ENCODE results near the gene EDAR.

Gene EDAR

GRCh38 chr2:108924580-108925251 is 64.3 kb downstream of the EDAR start:
- DNase-seq (ENCODE audit: extremely low read depth, low read depth) = no peak
- TF ChIP-seq CTCF (IDR thresholded peaks at IDR 0.05; ENCODE audit: low read depth, low read length) = no peak

- TF ChIP-seq CTCF (IDR thresholded peaks at IDR 0.05; ENCODE audit: low read depth, low read length) = no peak
- DNase-seq (ENCODE audit: extremely low read depth, low read depth) = no peak
These were observed 65.1 kb downstream of the EDAR start for GRCh38 chr2:108923736-108924579.

DNA sequence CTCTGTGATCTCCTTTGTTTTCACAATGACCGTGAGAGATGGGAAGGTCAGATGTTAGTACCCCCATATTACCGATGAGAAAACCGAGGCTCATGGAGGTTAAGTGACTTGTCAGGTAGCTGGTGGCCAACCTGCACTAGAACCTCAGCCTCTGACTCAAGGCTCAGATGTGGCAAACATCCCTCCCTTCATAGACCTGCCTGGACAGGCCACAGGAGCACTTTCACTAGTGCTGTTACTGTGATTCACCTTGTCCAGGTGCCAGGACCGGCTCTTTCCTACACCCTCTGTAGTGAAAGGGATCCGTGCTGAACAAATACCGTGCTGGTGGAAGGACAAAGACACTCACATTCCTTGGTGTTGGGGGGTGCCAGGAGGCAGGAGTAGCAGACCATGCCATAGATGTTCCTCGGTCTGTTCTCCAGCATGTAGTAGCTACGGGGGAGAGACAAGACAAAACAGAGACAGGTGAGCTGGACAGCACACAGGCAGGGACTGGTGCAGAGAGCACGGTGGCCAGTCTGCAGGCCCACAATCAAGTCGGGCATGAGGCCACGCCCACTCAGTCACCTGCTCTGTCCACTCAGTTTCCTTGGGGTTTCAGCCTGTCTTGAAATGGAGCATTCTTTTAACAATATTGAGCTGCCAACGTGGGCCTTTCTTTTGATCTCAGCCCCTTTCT is 65.9 kb downstream of the EDAR start:
- no peak for DNase-seq (ENCODE audit: extremely low read depth, low read depth)
- no peak for TF ChIP-seq CTCF (IDR thresholded peaks at IDR 0.05; ENCODE audit: low read depth, low read length)

DNA sequence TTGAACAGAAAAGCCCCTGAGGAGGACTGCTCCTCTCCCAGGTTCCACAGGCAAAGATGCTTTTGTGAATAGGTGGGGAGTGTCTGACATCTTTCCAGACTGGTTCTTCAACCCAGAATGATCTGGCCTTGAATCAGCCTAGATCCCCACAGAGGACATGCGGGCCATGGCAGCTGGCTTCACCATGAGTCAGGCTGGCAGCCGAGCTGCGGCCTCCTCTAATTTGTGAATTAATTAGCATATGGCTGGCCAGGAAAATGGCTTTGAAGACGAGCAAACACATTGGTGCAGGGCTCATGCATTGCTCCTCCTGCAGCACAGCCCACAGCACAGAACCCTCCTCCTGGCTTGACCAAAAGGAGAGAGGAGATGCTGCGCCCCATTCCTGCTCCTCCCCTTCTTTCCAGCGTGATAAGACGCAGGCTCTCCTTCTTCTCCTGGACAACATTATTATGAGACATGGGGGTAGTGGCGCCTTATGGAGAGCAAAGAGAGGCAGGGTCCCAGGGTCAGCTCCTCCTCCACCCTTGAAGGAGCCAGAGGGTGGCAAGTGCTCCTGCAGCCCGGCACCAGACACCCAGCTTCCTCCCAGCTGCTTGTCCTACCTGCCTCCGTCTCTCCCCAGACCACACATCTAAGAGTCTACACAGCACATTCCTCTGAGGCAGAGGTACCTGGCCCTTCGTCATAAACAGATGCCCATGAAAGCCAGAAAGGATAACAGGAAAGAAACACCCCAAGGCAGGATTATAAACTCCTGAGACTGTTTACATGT is 66.7 kb downstream of the EDAR start:
- DNase-seq (ENCODE audit: extremely low read depth, low read depth) = no peak
- no peak for TF ChIP-seq CTCF (IDR thresholded peaks at IDR 0.05; ENCODE audit: low read depth, low read length)

GRCh38 chr2:108921096-108922030 is 67.7 kb downstream of the EDAR start:
- DNase-seq (ENCODE audit: extremely low read depth, low read depth) = no peak
- no peak for TF ChIP-seq CTCF (IDR thresholded peaks at IDR 0.05; ENCODE audit: low read depth, low read length)

DNA sequence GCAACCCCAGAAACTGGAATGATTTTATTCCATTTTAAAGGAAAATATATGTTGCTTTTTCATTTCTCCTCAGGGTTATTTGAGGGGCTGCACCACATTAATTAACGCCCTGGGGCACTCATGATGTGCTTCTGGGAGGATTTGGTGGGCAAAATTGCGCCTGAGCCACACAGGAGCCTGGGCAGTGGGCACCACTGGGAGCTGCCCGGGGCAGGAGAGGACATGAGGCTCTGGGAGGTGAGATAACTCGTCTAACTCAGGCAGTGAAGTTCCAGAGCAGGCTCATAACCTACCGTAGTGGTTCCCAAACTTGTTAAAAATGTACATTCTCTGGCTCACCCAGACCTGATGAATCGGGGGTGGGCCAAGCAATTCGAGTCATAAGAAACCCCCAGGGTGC is 68.3 kb downstream of the EDAR start:
- no peak for DNase-seq (ENCODE audit: extremely low read depth, low read depth)
- TF ChIP-seq CTCF (IDR thresholded peaks at IDR 0.05; ENCODE audit: low read depth, low read length) = no peak
